Right kidney (tissue), 1 donor: ENCODE results near the gene TMEM235.

Experiments
- DNase-seq: peaks from one replicate; pipeline ENCODE4 v3.0.0-alpha.2; 2016

Gene TMEM235

DNA sequence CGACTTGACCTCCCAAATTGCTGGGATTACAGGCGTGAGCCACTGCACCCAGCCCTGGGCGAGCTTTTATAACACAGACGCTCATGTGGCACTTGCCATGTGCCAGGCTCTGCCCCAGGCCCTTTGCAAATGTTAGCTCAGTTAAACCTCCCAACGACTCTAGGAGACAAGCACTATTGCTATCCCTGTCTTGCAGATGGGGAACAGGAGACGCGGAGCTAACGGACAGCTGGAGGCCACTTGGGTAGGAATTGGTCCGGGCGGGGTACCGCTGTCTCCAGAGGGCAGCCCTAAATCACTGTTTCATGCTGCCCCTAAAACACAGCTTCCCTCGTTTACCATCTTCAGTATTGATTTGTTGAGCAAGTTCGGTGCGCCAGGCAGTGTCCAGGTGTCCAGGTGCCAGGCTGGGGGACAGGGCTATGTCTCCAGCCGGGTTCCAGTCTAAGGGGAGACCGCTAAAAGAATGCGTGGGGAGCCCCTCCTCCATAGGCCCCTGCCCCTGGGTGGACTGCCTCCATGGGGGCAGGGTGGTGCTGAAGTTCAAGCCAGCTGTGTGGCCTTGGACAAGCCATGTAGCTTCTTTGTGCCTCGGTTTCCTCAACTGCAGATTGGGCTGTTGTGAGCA lies 23.7 kb downstream of the TMEM235 start:
- no peak for DNase-seq

GRCh38 chr17:78255953-78256706 lies 24.7 kb downstream of the TMEM235 start:
- no peak for DNase-seq

DNA sequence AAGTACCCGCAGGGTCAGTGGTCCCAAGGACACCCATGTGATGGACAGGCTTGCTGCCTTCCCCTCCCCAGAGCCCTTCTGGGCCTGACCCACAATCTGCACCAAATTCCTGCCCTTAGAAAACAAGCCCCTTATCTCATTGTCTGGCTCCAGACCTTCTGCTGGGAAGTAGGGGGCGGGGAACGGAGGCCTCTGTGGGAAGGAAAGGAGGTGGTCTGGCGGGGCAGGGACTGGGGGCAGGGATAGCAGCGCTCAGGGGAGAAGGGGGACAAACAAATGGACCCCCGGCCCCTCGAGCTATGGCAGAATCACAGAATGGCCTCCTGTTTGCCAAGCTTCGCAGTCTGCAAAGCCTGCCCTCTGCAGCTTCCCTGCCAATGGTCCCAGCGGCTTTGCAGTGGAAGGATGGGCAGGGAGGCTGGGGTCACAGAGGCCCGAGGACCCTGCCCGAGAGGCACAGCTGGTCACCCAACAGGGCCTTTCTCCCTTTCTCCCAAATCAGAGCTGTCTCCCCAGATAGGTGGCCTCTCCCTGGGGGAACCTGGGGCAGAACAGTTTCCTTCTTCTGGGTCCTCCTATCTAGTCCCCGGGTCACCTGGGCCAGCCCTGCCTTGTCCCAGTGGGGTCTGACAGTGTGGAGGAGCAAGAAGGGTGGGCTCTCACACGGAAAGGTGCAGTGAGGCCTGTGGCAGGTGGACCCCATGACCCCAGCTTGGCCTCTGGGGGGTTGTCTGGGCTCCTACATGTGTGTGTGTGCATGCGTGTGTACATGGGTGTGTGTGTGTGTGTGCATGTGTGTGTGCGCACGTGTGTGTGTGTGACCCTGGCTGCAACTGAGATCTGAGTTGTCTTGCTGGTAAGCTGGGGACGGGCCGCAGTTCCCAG lies 25.5 kb downstream of the TMEM235 start:
- DNase-seq, result peak; percentile 17

- no peak for DNase-seq
These were observed 26.4 kb downstream of the TMEM235 start for GRCh38 chr17:78257810-78258322.

- no peak for DNase-seq
These were observed 27.1 kb downstream of the TMEM235 start for GRCh38 chr17:78258323-78259191.

DNA sequence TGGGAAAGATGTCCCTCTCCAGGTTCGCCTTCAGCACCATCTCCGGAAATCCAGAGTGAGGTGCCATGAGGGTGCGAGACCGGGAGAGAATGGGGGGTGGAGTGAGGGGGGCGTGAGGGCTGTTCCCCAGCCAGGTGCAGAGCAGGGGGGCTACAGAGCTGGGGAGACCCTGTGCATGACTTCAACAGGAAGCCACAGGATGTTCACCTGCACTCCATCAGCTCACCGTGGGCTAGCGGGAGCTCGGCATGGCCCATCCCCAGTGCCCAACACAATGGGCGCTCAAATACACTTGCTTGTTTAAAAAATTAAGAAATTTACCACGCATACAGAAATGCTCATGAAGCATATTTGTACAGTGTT lies 27.7 kb downstream of the TMEM235 start:
- no peak for DNase-seq

DNA sequence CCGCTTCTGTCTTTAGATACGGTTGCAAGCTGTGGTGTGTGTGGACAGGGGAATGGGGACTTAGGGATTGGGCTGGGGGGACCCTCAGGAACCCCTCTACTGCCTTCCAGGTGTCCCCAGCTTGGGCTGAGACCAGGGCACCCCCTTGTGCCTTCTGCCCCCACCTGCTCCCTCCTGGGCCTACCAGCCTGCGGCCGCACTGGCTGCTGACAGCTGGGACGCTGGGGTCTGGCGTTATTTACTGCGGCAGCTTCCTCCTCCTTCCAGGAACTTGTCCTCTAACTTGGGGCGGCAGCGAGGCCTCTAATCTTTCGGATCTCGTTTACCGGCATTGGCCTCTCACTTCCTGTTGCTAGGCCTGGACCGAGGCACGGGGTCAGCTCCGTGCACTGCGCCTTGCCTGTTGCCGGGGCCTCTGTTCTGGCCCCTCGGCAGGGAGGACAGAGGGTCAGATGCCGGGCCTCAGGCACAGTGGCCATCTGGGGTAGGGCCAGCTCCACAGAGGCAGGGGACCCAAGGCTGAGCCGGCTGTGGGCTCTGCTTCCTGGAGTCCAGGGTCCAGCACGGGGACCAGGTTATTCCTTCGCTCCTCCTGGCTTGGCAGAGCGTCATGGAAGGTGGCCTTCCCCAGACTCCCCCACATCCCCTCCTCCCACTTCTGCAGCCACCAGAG lies 31.8 kb downstream of the TMEM235 start:
- peak; percentile 70 for DNase-seq

GRCh38 chr17:78263736-78264340 lies 32.4 kb downstream of the TMEM235 start:
- DNase-seq, result no peak

GRCh38 chr17:78264590-78264989 lies 33.2 kb downstream of the TMEM235 start:
- no peak for DNase-seq

DNA sequence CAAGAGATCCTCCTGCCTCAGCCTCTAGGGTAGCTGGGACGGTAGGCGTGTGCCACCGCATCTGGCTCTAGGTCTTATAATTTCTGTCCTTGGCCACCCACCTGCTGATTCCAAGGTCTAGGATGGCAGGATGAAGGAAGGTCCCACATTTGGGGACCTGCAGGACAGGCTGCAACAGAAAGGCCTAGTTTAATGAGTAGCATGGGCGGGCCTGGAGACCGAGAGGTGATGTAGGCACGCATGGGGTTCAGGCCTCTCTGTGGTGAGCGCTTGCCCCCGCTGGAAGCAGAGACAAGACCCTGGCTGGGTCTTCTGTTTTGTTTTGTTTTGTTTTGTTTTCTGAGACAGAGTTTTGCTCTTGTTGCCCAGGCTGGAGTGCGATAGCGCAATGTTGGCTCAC lies 33.7 kb downstream of the TMEM235 start:
- peak; percentile 21 for DNase-seq

- DNase-seq, result peak; percentile 9
These were observed 34.8 kb downstream of the TMEM235 start for GRCh38 chr17:78266231-78266631.

DNA sequence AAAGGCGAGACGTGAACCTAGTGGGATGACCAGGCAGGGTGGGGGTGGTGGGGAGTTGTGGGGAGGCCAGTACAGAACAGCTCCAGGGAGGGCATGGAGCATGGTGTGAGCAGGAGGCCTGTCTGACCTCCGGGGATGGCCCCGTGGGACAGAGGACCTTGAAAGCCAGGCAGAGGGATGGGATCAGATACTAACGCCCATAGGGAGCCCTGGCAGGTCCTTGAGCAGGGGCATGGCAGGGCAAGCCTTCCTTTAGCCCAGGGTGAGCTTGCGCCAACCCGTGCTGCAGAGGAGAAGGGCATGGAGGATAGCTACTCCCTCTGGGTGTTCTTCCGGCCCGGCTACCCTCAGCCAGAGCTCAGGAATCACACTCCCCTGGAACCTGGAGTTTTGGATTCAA lies 35.3 kb downstream of the TMEM235 start:
- DNase-seq, result no peak

DNA sequence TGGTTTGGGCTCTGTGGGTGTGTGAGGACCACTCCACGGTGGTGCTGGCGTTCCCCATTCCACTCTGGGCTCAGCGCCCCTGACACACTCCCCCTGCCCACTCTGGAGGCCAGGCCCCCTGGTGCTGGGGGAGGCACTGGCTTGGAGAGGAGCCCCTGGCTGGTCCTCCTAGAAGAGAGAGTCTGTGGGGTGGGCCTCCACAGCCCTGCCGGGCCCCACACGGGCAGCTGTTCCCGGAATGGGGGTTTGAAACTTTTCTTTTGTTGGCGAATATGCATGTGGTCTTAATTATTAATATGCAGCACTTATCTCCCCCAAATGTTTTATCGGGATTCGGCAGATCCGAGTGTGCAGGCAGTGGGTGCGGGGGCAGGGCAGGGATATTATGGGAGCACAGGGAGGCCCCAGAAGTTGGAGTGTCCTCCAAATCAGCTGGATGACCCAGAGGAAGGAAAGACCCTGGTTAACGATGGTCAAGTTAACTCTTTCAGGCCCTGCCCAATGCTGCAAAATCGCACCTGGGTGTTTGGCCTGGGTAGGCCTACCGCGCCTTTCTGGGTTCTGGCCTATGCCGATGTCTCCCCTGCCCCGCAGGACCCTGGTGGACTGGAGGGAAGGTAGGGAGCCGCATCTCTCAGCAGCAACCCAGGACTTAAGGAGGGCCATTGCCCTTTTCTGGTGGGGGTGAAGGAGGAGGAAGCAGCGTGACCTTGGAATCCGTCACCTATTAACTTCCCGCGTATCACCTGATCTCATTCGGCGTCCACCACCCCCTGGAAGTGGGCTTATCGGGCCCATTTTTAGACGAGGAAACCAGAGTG lies 36.0 kb downstream of the TMEM235 start:
- DNase-seq, result peak; percentile 42

DNA sequence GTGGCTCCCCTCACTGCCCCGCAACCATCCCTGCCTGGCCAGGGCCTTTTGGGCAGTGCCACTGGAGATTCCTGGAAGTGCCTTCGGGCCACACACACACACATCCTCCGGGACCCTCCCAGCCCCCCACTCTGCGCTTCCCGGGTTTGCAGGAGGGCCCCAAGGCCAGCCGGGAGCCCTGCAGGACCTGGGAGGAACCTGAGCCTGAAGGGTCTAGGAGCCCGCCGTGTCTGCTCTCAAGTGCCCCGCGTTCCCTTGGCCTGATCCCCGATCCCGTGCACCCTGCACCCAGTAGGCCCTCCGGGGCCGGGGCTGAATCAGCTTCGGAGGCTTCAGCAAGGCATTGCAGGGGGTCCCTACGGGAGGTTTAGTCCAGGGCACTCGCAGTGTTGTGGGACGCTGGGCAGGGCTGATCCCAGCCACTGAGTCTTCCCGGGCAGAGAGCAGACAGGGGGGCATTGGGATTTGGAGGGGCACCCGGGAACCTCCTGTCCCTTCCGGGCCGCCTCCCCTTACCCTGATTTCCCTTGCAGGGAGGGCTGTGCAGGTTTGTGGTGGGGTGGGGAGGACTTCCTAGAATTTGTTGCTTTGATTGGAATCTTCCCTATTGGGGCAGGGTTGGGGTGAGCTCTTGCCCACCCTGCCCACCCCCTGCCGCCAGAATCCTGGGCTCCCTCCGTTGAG lies 36.9 kb downstream of the TMEM235 start:
- no peak for DNase-seq

- peak; percentile 69 for DNase-seq
These were observed 37.8 kb downstream of the TMEM235 start for GRCh38 chr17:78268951-78269905.

DNA sequence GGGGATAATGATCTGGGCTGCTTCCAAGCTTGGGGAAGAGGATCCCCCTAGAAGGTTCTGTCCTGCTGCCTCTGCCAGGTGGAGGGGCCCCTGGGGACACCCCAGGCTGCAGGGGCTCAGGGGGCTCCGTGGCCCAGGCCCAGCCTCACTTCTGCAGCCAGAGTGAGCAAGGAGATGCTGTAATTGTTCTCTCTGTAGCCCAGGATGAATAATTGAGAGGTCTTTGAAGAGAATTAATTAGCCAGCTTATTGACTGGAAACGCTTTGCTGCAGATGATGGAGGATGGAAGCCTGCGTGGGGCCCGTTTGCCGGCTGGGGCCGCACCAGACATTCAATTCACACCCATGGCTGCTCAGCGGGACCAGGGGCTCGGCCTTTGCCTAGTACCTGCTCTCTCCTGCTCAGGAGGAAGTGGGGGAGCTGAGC lies 38.5 kb downstream of the TMEM235 start:
- DNase-seq, result peak; percentile 60

GRCh38 chr17:78271419-78272170 lies 40.2 kb downstream of the TMEM235 start:
- no peak for DNase-seq
